Measurements from ENCODE around the gene HNRNPLL.
A peak's percentile ranks its signal among the peaks of the same experiment; 100 is the strongest.
"Not testable (repeated sequence)": the region's sequence is repeated elsewhere in the genome, so short reads cannot be mapped to it uniquely, and the experiment has no call there.

HNRNPLL gene

DNA sequence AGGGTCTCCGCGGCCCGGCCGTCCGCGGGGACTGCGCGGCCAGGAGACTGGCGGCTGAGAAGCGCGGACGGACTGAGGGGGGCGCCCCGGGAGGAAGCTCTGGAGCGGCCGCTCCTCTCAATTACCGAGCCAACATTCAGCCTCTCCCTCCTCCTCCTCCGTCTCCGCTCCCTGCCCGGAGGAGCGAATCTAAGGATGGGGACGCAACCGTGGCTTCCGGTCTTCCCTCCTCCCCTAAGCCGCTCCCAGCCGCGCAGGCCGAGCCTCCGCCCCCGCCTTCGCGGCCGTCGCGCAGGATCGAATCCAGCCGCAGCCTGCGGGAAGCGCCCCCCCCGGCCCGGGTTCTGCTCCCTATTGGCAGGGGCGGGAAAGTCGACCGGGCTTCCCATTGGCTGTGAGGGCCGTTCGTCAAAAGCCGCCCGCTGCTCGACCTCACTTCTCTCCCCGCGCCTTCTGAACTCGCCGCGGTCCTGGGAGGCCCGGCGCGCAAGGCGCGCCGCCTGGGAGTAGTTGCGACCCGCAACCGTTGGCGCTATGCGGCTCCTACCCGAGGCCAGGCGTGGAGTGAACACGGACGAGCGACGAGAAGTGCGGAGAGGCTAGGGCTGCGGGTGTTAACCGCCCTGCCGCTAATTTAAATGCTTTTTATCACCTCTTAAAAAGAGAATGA, at the start of gene HNRNPLL:
Gene HNRNPLL, minus strand, starts transcription at position 197 of the 670 bp plus-strand sequence. CDS start 302 bp downstream, outside the sequence.
- peak; percentile 94 for DNase-seq

DNA sequence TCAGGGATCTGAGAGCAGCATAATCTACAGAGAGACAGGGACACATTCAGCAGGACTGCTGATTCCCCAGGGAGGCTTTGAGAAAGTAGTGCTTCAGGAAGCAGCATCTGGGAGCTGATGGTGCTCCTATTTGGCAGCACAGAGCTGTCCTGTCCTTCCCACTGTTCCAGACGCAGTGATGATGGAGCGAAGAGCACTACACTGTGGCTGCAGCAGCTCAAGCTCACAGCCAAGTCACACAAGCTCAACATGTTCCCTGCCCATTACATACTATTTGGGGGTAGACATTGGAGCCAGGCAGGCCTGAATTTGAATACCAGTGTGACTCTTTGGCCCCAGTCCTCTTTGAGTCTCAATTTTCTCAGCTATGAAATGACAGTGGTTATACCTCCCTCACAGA, 48.0 kb upstream of the HNRNPLL start:
- DNase-seq, result no peak

GRCh38 chr2:38650012-38650411, 47.3 kb upstream of the HNRNPLL start:
- no peak for DNase-seq

GRCh38 chr2:38649176-38649728, 46.5 kb upstream of the HNRNPLL start:
- DNase-seq, result no peak

- no peak for DNase-seq
Observed at GRCh38 chr2:38648107-38648761, 45.5 kb upstream of the HNRNPLL start.

DNA sequence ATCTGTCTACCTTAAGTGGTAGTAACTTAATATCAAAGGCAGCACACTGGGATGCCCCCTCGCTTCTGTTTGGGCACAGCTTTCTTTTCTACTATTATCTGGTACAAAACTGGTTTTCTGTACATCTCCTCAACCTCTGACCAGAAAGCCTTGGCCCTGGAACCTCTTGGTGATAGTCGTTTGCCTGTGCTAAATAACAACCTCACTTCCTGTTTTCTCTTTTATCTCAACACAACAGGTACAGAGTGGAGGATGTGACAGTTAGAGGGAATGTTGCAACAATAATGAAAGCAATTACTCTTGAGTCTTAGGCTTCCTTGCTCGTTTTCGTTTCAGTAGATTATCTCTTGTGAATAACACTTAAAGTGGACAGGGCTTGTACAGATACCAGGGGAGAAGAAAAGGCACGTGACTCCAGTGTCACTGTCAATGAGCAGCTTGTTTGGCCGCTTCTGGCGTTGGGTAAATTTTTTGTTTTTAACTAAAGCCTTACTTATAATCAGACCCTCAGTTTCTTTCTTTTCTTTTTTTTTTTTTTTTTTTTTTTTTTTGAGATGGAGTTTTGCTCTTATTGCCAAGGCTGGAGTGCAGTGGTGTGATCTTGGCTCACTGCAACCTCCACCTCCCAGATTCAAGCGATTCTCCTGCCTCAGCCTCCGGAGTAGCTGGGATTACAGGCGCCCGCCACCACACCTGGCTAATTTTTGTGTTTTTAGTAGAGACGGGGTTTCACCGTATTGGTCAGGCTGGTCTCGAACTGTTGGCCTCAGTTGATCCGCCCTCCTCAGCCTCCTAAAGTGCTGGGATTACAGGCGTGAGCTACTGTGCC, 41.2 kb upstream of the HNRNPLL start:
- DNase-seq, result not testable (repeated sequence)

DNA sequence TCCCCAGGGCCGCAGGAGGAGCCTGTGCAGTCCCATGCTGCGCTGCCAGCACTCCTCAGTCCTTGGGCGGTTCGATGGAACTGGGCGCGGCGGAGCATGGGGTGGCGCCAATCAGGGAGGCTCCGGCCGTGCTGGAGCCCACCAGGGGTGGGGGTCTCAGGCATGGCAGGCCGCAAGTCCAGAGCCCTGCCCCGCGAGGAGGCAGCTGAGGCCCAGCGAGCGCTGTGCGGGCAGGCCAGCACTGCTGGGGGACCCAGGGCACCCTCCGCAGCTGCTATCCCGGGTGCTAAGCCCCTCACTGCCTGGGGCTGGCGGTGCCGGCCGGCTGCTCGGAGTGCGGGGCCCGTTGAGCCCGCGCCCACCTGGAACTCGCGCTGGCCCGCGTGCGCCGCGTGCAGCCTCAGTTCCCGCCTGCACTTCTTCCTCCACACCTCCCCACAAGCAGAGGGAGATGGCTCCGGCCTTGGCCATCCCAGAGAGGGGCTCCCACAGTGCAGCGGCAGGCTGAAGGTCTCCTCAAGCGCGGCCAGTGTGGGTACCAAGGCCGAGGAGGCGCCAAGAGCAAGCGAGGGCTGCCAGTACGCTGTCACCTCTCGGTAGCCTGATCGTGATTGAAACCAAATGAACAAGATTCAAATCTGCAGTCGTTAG, 40.4 kb upstream of the HNRNPLL start:
- no peak for DNase-seq

DNA sequence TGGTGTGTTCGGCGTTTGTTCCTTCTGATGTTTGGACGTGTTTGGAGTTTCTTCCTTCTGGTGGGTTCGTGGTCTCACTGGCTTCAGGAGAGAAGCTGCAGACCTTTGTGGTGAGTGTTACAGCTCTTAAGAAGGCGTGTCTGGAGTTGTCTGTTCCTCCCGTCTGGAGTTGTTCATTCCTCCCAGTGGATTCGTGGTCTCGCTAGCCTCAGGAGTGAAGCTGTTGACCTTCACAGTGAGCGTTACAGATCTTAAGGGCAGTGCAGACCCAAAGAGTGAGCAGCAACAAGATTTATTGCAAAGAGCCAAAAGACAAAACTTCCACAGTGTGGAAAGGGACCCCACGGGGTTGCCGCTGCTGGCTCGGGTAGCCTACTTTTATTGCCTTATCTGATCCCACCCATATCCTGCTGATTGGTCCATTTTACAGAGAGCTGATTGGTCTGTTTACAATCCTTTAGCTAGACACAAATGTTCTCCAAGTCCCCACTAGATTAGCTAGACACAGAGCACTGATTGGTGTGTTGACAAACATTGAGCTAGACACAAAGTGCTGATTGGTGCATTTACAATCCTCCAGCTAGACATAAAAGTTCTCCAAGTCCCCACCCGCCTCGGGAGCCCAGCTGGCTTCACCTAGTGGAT, 39.8 kb upstream of the HNRNPLL start:
- not testable (repeated sequence) for DNase-seq

DNA sequence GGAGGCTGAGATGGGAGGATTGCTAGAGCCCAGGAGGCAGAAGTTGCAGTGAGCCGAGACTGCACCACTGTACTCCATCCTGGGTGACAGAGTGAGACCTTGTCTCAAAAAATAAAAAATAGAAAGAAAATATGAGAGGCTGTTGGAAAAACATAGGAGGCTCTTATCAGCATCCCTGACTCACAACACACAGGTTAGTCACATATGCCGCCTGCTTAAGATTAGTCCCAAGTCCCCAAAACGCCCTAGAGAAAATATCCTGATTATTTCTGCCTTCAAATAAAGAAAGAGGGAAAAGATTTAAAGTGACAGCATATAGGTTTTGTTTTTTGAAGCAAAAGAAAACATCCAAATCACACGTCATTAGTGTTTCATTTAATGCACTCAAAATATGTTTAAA, 33.3 kb upstream of the HNRNPLL start:
- no peak for DNase-seq

GRCh38 chr2:38635139-38635538, 32.4 kb upstream of the HNRNPLL start:
- DNase-seq, result no peak

GRCh38 chr2:38634684-38635083, 32.0 kb upstream of the HNRNPLL start:
- no peak for DNase-seq

- no peak for DNase-seq
Observed at GRCh38 chr2:38633895-38634294, 31.2 kb upstream of the HNRNPLL start.

- no peak for DNase-seq
Observed at GRCh38 chr2:38632980-38633379, 30.3 kb upstream of the HNRNPLL start.

- DNase-seq, result no peak
Observed at GRCh38 chr2:38631976-38632375, 29.2 kb upstream of the HNRNPLL start.

DNA sequence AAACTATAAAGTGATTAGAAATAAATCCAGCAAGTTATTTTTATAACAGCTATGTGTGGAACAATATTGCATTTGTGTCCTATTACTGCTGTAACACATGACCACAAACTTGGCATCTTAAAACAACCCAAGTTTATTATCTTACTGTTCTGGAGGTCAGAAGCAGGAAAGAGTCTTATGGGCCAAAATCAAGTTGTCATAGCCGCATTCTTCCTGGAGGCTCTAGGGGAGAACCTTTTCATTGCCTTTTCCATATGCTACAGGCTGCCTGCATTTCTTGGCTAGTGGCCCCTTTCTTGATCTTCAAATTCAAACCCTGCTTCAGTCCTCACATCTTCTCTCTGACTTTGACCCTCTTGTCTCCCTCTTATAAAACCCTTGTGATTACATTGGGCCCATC, 27.0 kb upstream of the HNRNPLL start:
- no peak for DNase-seq

- no peak for DNase-seq
Observed at GRCh38 chr2:38627391-38627790, 24.7 kb upstream of the HNRNPLL start.

GRCh38 chr2:38626326-38627035, 23.8 kb upstream of the HNRNPLL start:
- no peak for DNase-seq

DNA sequence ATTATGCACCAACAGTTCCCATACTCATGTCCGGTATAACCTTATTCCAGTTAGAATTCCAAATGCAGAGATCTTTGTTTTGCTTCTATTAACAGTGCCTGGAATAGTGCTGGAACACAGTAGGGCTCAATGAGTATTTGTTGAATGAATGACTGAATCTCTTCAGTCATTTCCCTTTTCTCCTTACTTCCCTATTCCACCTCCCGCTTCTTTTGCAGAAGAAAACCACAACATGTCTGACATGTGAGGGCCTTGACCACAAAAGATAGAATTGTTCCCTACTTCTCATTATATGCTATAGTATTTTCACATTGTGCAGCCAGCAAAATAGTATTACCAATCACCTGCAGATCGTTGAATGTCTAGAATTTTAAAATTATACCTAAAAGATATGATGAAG, 19.5 kb upstream of the HNRNPLL start:
- no peak for DNase-seq

- no peak for DNase-seq
Observed at GRCh38 chr2:38621018-38621417, 18.3 kb upstream of the HNRNPLL start.

- DNase-seq, result no peak
Observed at GRCh38 chr2:38620282-38620977, 17.7 kb upstream of the HNRNPLL start.

Measured in NCI-H1694 treated with DMSO at 0.1 percent for 48 hours (cell line).